ENCODE results near the gene CNOT3.
A peak's percentile ranks its signal among the peaks of the same experiment; 100 is the strongest.

The CNOT3 gene

GRCh38 chr19:54123682-54124081 is 13.9 kb upstream of the CNOT3 start:
- DNase-seq, result no peak

DNA sequence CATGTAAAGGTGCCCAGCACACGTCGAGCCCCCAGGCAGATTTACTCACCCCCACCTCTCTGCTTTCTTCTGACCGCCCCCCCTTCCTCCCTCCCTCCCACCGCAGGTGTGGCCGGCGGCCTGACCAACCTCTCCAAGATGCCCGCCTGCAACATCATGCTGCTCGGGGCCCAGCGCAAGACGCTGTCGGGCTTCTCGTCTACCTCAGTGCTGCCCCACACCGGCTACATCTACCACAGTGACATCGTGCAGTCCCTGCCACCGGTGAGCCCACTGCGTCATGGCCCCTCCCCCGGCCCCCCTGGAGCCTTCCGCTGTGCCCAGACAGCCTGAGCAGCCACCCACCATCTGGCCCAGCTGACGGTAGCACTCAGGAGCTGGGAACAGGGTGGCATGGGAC is 13.2 kb upstream of the CNOT3 start:
- DNase-seq, result no peak

- no peak for DNase-seq
These were observed 11.8 kb upstream of the CNOT3 start for GRCh38 chr19:54125713-54126112.

- no peak for DNase-seq
These were observed 9.7 kb upstream of the CNOT3 start for GRCh38 chr19:54127688-54128440.

GRCh38 chr19:54128441-54128725 is 9.2 kb upstream of the CNOT3 start:
- no peak for DNase-seq

DNA sequence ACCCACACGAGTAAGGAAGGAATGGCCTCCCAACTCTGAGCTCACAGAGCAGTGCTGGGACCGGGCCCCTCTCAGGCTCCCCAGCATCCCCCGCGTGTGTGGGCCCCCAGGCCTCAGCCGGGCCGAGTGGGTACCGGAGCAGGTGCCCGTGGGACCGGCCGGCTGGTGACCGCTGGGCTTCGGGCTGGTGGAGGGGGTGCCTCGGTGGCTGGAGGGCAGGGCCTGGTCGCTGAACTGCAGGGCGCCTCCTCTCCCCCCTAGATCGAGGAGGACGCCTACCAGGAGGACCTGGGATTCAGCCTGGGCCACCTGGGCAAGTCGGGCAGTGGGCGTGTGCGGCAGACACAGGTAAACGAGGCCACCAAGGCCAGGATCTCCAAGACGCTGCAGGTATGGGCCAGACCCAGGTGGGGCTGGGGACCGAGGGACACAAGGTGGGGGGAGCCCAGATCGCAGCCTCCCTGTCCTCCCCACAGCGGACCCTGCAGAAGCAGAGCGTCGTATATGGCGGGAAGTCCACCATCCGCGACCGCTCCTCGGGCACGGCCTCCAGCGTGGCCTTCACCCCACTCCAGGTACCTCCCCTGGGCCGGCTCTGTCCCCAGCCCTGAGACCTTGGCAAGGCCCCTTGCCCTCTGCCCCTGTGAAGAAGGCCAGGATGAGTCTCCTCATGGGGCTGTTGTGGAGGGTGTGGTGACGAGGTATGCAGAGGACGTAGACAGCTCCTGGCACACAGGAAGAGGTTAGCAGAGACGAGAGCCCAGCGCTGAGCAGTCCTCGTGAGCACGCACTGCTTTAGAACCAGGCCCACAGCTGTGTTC is 8.6 kb upstream of the CNOT3 start:
- DNase-seq, result no peak

DNA sequence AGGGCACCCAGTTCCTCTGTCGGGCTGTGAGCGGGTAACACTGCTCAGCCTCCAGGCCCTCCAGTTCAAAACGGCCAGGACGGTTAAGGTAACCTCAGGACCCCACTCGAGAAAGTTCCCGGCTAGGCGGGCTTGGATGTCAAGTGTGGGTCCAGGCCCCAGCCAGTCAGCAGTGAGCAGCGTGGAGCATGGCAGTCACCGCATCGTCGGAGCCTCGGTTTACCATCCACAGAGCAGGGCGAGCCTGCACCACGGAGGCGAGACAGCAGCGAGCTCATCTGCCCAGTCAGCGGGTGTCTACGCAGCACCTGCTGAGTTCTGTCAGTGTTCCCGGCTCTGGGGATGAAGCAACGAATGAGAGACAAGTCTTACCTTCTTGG is 8.0 kb upstream of the CNOT3 start:
- no peak for DNase-seq

GRCh38 chr19:54133312-54133956 is 4.1 kb upstream of the CNOT3 start:
- peak; percentile 71 for DNase-seq

GRCh38 chr19:54133957-54134590 is 3.5 kb upstream of the CNOT3 start:
- no peak for DNase-seq

DNA sequence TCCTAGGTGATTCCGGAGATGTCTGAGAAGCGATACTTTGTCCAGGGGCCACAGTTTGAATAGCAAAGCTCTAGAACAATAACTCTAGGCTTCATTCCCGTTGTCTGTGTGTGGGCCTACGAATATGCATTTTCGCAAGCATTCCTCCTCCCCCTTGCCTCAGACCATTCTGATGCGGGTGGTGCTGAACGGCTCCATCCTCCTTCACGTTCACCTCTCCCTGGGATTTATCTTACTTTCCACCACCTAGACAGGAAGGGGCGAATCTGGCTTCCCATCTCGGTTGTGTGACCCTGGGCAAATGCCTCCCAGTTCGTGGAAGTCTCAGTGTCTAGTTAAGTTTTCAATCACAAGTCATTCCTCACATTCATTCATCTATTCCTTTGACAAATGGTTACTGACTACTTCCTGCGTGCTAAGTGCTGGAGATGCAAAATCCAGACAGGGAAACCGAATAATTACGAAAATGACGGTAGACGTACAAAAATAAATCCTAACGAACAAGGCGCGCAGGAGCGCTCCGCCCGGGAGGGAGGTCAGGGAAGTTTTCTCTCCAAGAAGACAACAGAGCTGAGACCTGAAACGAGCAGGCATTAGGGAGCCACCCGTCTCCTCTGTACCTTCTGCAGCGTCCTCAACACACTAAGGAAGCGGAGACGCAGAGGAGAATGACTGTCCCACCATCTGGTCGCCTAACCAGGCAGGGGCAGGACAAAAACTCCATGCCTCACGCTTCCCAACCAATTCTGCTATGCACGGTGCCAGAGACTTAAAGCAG is 1.3 kb upstream of the CNOT3 start:
- DNase-seq, result no peak

GRCh38 chr19:54136864-54137698 is 481 bp upstream of the CNOT3 start:
- DNase-seq, result peak; percentile 100

DNA sequence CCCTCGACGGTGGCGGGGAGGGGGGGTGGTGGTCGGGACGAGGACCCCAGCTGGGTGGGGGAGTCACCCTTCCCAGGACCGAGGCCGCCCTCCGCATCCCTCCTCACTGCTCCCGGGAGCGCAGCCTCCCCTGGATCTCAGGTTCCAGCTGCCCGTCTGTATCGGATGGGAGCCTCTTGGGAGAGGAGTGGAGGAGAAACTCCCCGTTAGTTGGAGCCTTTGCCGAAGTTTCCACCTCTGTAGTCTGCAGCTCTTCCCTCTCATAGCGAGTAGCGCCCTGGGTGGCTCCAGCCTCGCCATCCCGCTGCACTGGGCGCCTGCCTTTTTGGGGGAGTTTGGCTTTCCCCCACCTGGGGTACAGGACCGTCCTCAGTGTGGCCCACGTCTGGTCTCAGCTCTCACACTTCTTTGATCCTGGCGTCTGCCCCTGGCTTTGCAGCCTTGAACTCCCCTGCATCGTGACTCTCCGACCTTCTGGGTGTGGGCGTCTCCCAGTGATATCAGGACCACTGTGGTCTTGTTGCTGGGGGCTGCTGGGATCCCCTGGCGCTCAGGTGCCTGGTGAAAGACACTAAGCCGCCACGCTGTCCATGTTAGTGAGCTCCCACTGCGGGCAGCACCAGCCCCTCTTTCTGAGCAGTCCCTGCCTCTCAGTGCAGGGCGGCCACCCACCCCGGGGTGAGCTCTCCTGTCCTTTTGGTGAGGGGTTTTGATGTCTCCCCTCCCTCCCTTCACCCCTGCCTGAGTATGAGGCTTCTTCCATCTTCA is 1.1 kb downstream of the CNOT3 start:
- no peak for DNase-seq

DNA sequence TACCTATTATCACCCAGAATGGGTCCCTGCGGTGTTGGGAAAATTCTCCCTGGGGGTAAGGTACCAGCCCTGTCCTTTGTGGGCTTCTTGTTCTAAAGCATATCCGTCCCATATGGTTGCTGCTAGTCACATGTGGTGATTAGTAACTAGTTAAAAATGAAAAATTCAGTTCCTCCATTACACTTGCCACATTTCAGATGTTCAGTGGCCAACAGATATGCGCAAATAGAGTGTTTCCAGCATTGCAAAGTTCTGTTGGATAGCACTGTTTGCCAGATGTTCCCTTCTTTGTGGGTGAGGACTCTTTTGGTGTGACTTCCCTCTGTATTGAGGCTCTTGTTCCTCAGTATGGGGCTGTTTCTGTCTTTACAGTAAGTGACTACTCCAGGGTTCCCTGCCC is 3.8 kb downstream of the CNOT3 start:
- DNase-seq, result no peak

- DNase-seq, result no peak
These were observed 4.7 kb downstream of the CNOT3 start for GRCh38 chr19:54142166-54142780.

DNA sequence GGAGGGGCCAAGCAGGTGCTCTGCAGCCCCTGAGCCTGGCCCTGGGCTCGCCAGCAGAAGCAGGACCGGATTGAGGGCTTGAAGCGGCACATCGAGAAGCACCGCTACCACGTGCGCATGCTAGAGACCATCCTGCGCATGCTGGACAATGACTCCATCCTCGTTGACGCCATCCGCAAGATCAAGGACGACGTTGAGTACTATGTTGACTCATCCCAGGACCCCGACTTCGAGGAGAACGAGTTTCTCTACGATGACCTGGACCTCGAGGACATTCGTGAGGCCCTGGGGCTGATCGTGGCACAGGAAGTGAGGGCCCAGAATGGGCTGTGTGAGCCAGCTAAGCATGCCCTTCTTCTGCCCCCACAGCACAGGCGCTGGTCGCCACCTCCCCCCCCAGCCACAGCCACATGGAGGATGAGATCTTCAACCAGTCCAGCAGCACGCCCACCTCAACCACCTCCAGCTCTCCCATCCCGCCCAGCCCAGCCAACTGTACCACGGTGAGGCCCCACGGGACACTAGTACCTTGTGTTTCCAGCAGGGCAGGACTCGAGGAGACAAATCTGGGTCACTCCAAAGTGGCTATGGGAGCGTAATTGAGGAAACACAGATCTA is 8.1 kb downstream of the CNOT3 start:
- no peak for DNase-seq

- no peak for DNase-seq
These were observed 10.1 kb downstream of the CNOT3 start for GRCh38 chr19:54147676-54148075.

DNA sequence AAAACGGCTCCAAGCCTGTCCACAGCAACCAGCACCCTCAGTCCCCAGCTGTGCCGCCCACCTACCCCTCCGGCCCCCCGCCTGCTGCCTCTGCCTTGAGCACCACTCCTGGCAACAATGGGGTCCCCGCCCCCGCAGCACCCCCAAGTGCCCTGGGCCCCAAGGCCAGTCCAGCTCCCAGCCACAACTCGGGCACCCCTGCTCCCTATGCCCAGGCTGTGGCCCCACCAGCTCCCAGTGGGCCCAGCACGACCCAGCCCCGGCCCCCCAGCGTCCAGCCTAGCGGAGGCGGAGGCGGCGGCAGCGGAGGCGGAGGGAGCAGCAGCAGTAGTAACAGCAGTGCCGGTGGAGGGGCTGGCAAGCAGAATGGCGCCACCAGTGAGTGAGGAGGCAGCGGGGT is 10.6 kb downstream of the CNOT3 start:
- DNase-seq, result no peak

- no peak for DNase-seq
These were observed 11.7 kb downstream of the CNOT3 start for GRCh38 chr19:54149021-54149812.

- no peak for DNase-seq
These were observed 13.9 kb downstream of the CNOT3 start for GRCh38 chr19:54151362-54152035.
